Heart right ventricle (tissue), 16 donors: ENCODE data around the gene PPP6R3. TPM values are rescaled to one million over a fixed set of nuclear protein-coding genes. Genes with fewer than 3 reads are reported as not detected.

Experiments used
- ATAC-seq, 8 donors: fragments of 200-7000 bp; cut with Tn5 transposase; one replicate each; pipeline ENCODE4 v1.9.1; 2020; ENCODE audit warnings: mild to moderate bottlenecking in 8 of 8, moderate library complexity in 8 of 8, moderate number of reproducible peaks in 1 of 8
- DNase-seq, 2 donors: peaks; one replicate each; pipeline ENCODE4 v3.0.0-alpha.2; 2020
- H3K27ac ChIP-seq, 10 donors: fragments of 200-600 bp; sonication (generic) in 2 of 10; one replicate each; pipeline versions ENCODE4 v1.5.0 to v1.8.0; 2020 to 2022; ENCODE audit warnings: mild to moderate bottlenecking in 3 of 10
- H3K27me3 ChIP-seq, 7 donors: fragments of 200-600 bp; one replicate each; pipeline ENCODE4 v1.8.0; 2021 to 2022; ENCODE audit warnings: mild to moderate bottlenecking in 2 of 7
- H3K36me3 ChIP-seq, 9 donors: fragments of 200-600 bp; sonication (generic) in 1 of 9; one replicate each; pipeline versions ENCODE4 v1.5.0 to v1.8.0; 2020 to 2022; ENCODE audit warnings: mild to moderate bottlenecking in 2 of 9
- H3K4me1 ChIP-seq, 9 donors: fragments of 200-600 bp; sonication (generic) in 1 of 9; one replicate each; pipeline versions ENCODE4 v1.5.0 to v1.8.0; 2020 to 2022; ENCODE audit warnings: mild to moderate bottlenecking in 4 of 9
- H3K4me3 ChIP-seq, 10 donors: fragments of 200-600 bp; sonication (generic) in 2 of 10; one replicate each; pipeline versions ENCODE4 v1.5.0 to v1.8.0; 2020 to 2022; ENCODE audit warnings: mild to moderate bottlenecking in 7 of 10, moderate library complexity in 2 of 10
- H3K9me3 ChIP-seq, 11 donors: fragments of 200-600 bp in 10 of 11; sonication (generic) in 2 of 11; one replicate each; pipeline versions ENCODE4 v1.5.0 to v1.8.0; 2013 to 2022; ENCODE audit warnings: mild to moderate bottlenecking in 2 of 11, control low read depth in 1 of 11, moderate library complexity in 1 of 11
- CTCF ChIP-seq, 9 donors: fragments of 200-600 bp; sonication (generic) in 2 of 9; IDR thresholded peaks; one replicate each; pipeline versions ENCODE4 v1.5.0 to v1.8.0; 2021 to 2022; ENCODE audit warnings: antibody characterized with exemption in 9 of 9, mild to moderate bottlenecking in 5 of 9, moderate library complexity in 1 of 9
- WGBS, 2 donors: extraction: QIAGEN DNeasy Blood & Tissue Kit; methylation state at CpG; one replicate each; pipeline ENCODE4 v1.1.7; 2013; ENCODE audit warnings: inconsistent platforms in 1 of 2; 5-methylcytosine and 5-hydroxymethylcytosine counted together
- intact Hi-C, 10 donors: fragments of 100-400 bp; cut with DNase I; formaldehyde crosslinking; loops; one replicate each; pipeline versions ENCODE4 v1.11.1 to v1.14.2; 2022
- polyA plus RNA-seq, 2 donors: library from polyadenylated mRNA; stranded (reverse); fragments of 200-250 nt; gene quantifications; one replicate each; pipeline ENCODE4 v1.2.3, GENCODE V29; 2013
- total RNA-seq, 10 donors: library from RNA; stranded (reverse); fragmentation: NEBNext Ultra II Directional in 3 of 10; extraction: Animal tissue kit (Norgen Biotek cat#: 25700) in 3 of 10; gene quantifications; one replicate each; pipeline versions ENCODE4 v1.2.1 to v1.2.4, GENCODE V29; 2021 to 2023
- donor health status: Arrhythmogenic right ventricular cardiomyopathy.
- donor health status: ischemic (EF 13 %, LVEDD 7.1; RV severe dilation, severe dysfunction).
- donor health status: healthy with polysubstance abuse.
- donor health status: DM: no; HTN: yes; CAD: no.
- donor health status: DM: no; HTN: no; CAD: no.
- donor health status: ischemic (EF 25% LVEDD 6.9; RV normal size, moderate dysfunction).
- donor health status: ischemic (EF 25% LVEDD 5.7; RV mildly dilated, moderate dysfunction).
- donor health status: healthy.
- donor health status: DM: yes; HTN: yes; CAD: no.
- donor health status: Ischemic cardiomyopathy.
- donor health status: ischemic (EF 35%, LVEDD 5.7; RV mildly dilated, moderate dysfunction).
- donor health status: nonischemic (EF 11% LVEDD 7.7; RV severe dilation, severe dysfunction).
- donor health status: DM: yes; HTN: yes; CAD: no.
- donor health status: PGD.
- donor health status: ischemic (EF 29% LVEDD 5.4; RV normal size, mild dysfunction).
- donor health status: nonischemic (EF 23%, LVEDD 6.1; RV moderate dilation, normal function).

Gene PPP6R3
- total and polyA plus RNA-seq, 12 donors, result 18.4 to 98.1 (median 80.8) TPM

DNA sequence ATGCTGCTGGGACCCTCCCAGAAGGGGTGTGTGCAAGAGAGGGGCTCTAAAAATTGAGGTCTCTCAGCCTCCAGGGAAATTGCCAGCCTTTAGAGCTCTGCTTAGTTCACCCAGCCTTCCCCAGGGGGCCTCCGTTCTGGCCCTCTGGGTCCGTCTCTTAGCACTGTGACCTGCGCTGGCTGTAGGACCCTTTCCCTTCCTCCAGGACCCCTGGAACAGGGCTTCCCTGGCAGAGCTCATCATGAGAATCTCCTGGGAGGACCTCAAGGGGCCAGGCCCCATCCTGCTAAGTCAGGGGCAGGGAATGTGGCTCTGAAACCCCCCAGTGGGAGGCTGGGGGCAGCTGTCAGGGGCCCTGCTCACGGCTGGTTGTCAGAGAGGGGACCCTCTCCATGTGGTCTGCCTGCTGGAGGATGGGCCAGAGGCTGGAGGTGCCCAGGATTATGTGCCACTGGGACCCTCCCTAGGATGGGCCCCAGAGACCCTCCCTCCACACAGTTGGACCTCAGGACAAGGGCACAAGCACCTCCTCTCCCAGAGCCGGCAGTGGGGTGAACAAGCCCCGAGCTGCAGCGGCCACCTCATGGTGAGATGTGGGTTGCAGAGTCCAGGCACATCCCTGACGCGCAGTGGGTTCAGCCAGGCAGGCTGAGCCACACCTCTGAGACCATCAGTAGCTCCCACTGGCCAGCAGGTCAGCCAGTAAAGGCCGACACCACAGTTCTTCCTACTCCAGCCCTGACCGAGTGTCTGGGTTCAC, 196.6 kb downstream of the PPP6R3 start:
- intact Hi-C loops, result no loop called here
- TF ChIP-seq CTCF (IDR thresholded peaks at IDR 0.05), result no peak
- DNase-seq (no peak), ATAC-seq (no peak)
- no peak overlapping the region for H3K4me3 ChIP-seq
- H3K27me3 ChIP-seq, result peaks cover 0 to 23% (median 14%) of the 10 kb centered on the region in 7 donors
- peaks cover 0 to 10% (median 3%) of the 10 kb centered on the region in 11 donors for H3K9me3 ChIP-seq
- peaks cover 2 to 14% (median 10%) of the 10 kb centered on the region in 9 donors for H3K4me1 ChIP-seq
- no peak overlapping the region for H3K27ac ChIP-seq
- 95 to 96% methylated on average over 11 of the region's 11 CpGs for WGBS, 2 donors
- no peaks in the 10 kb centered on the region for H3K36me3 ChIP-seq

- Histone ChIP-seq H3K27me3 (peaks cover 0 to 22% (median 9%) of the 10 kb centered on the region in 7 donors), H3K27ac (no peak overlapping the region), H3K36me3 (no peaks in the 10 kb centered on the region), H3K4me1 (peaks cover 2 to 14% (median 10%) of the 10 kb centered on the region in 9 donors), H3K4me3 (no peak overlapping the region), H3K9me3 (peaks cover 0 to 10% (median 3%) of the 10 kb centered on the region in 11 donors)
- ATAC-seq, result no peak
- WGBS, 2 donors, result 96 to 99% methylated on average over 8 of the region's 8 CpGs
- no peak for TF ChIP-seq CTCF (IDR thresholded peaks at IDR 0.05)
- DNase-seq, result no peak
- intact Hi-C loops, result no loop called here
Measured at GRCh38 chr11:68658097-68658496, 197.5 kb downstream of the PPP6R3 start.

GRCh38 chr11:68658661-68659060, 198.1 kb downstream of the PPP6R3 start:
- TF ChIP-seq CTCF (IDR thresholded peaks at IDR 0.05), result no peak
- Histone ChIP-seq H3K27ac (peak overlapping the region in 2 of 10 donors; percentile 44 to 48), H3K4me1 (peaks cover 2 to 14% (median 10%) of the 10 kb centered on the region in 9 donors), H3K36me3 (no peaks in the 10 kb centered on the region), H3K9me3 (peaks cover 0 to 10% (median 3%) of the 10 kb centered on the region in 11 donors), H3K4me3 (no peak overlapping the region), H3K27me3 (peaks cover 0 to 20% (median 14%) of the 10 kb centered on the region in 7 donors)
- DNase-seq (no peak), ATAC-seq (peak in 3 of 8 donors; percentile 26 to 52 (median 36))
- WGBS, 2 donors, result 69 to 71% methylated on average over 13 of the region's 13 CpGs
- intact Hi-C loops, result no loop called here

DNA sequence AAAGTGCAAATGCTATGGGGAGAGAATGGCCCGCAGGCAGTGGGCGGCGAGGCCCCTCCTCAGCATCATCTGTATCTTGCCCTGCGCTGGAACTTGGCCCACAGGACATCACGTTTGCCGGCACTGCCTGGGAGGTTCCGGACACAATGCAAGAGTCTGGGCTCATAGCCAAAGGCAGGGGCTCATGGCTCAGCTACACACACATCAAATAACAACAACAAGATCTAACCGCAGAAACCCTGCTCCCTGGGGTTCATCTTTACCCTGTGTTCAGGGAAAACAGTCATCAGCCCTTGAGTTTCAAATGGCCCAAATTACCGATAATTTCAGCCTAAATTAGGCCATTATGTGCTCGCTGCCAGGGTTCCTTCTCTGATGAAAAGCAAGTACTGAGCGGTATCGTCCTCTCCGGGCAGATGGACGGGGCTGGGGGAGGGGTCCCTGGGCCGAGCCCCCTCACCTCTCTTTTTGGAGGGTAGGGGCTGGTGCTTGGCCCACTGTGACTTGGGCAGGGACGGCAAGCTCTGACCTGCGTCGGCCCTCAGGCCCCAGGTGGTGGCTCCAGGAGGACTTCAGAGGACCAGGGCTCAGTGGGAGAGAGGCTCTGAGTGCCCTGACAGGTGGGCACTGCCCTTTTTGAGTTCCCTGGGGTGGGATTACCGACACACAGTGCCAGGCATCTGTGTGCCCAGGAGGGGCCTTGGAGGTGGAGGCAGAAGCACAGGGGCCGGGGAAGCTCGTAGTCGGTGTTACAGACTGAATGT, 198.8 kb downstream of the PPP6R3 start:
- Histone ChIP-seq H3K4me3 (no peak overlapping the region), H3K9me3 (peaks cover 0 to 10% (median 3%) of the 10 kb centered on the region in 11 donors), H3K27ac (peak overlapping the region in 2 of 10 donors; percentile 48 to 58), H3K36me3 (no peaks in the 10 kb centered on the region), H3K4me1 (peaks cover 2 to 14% (median 10%) of the 10 kb centered on the region in 9 donors), H3K27me3 (peaks cover 0 to 22% (median 15%) of the 10 kb centered on the region in 7 donors)
- peak; percentile 62 to 91 (median 86) for ATAC-seq
- intact Hi-C loops, result no loop called here
- peak; percentile 70 to 71 for DNase-seq
- no peak for TF ChIP-seq CTCF (IDR thresholded peaks at IDR 0.05)
- WGBS, 2 donors, result 40 to 41% methylated on average over 22 of the region's 22 CpGs
